HepG2 (cell line): ENCODE data around the gene TM4SF5. TPM values are rescaled to one million over a fixed set of nuclear protein-coding genes. Genes with fewer than 3 reads are reported as not detected.

Source experiments
- ATAC-seq: fragments of 200-7000 bp; cut with Tn5 transposase; 3 replicates; pipeline ENCODE4 v1.9.1; 2020; ENCODE audit warnings: mild to moderate bottlenecking, moderate library complexity
- BruUV-seq: library from RNA; stranded (reverse); fragments of 400-500 nt; replicated peaks from 2 replicates; lab custom pipeline; 2021; lab: Mats Ljungman, UMichigan
- CTCF ChIA-PET: fragments of 300-600 bp; formaldehyde crosslinking; extraction: SDS; loops from one replicate; lab custom pipeline; 2021; ENCODE audit warnings: low total read pairs, inconsistent platforms, low intra/inter-chr PET ratio; lab: Yijun Ruan, JAX
- POLR2A ChIA-PET: fragments of 350-600 bp; sonication (Branson Sonifier 250); formaldehyde crosslinking; loops from one replicate; lab custom pipeline; 2020; ENCODE audit warnings: antibody characterized with exemption, inconsistent platforms; lab: Yijun Ruan, JAX
- DNase-seq: peaks from one replicate; pipeline ENCODE4 v3.0.0-alpha.2; 2015; ENCODE audit warnings: low spot score
- FAIRE-seq: peaks from 3 replicates; lab custom pipeline; 2011; peaks lifted over from hg19 to GRCh38; lab: Jason Lieb, UNC
- H2AFZ ChIP-seq: one replicate; pipeline ENCODE4 v1.6.1; 2011; ENCODE audit warnings: low read length, inconsistent platforms
- H3K27ac ChIP-seq: fragments of 300-600 bp; 3 replicates; pipeline ENCODE4 v1.8.0; 2011; ENCODE audit warnings: mixed run types, mild to moderate bottlenecking, mixed read lengths, low read length, inconsistent platforms; ENCODE audit not compliant: insufficient read depth; ENCODE audit errors: extremely low read length
- H3K27me3 ChIP-seq, 2 experiments: fragments of 200-600 bp in 1 of 2; 2 replicates in 1 of 2; 3 replicates in 1 of 2; pipeline versions ENCODE4 v1.6.0 to v1.8.0; 2011; ENCODE audit warnings: low read length in 2 of 2, mild to moderate bottlenecking in 2 of 2, moderate library complexity in 2 of 2, inconsistent platforms in 1 of 2; ENCODE audit not compliant: insufficient read depth in 2 of 2, control insufficient read depth in 1 of 2
- H3K36me3 ChIP-seq, 2 experiments: fragments of 200-600 bp in 1 of 2; replicated peaks in 1 of 2; 2 replicates in 1 of 2; 3 replicates in 1 of 2; pipeline versions ENCODE4 v1.5.1 to v1.8.0; 2011; ENCODE audit warnings: low read length in 2 of 2, inconsistent platforms in 1 of 2; ENCODE audit not compliant: insufficient read depth in 2 of 2, control insufficient read depth in 1 of 2
- H3K4me1 ChIP-seq: 2 replicates; pipeline ENCODE4 v1.5.1; 2012; ENCODE audit warnings: low read length, inconsistent platforms; ENCODE audit not compliant: insufficient read depth
- H3K4me2 ChIP-seq: 2 replicates; pipeline ENCODE4 v1.6.0; 2011; ENCODE audit warnings: low read depth, low read length, inconsistent platforms
- H3K4me3 ChIP-seq, 3 experiments: fragments of 200-600 bp in 1 of 3; sonication (generic), shearing (Covaris generic) in 1 of 3; replicated peaks in 1 of 3; 2 replicates each; pipeline ENCODE4 v1.5.1; 2011 to 2016; ENCODE audit warnings: low read length in 3 of 3, inconsistent platforms in 2 of 3, low read depth in 2 of 3, mild to moderate bottlenecking in 2 of 3, control low read depth in 1 of 3, mixed read lengths in 1 of 3; ENCODE audit not compliant: insufficient read depth in 1 of 3
- H3K79me2 ChIP-seq: one replicate; pipeline ENCODE4 v1.6.1; 2011; ENCODE audit warnings: low read length, inconsistent platforms; ENCODE audit not compliant: insufficient read depth
- H3K9ac ChIP-seq: 2 replicates; pipeline ENCODE4 v1.6.0; 2011; ENCODE audit warnings: mild to moderate bottlenecking, low read depth, low read length, inconsistent platforms; ENCODE audit not compliant: insufficient read depth
- H3K9me3 ChIP-seq: 2 replicates; pipeline ENCODE4 v1.5.1; 2012; ENCODE audit warnings: mild to moderate bottlenecking, low read length
- H4K20me1 ChIP-seq: 2 replicates; pipeline ENCODE4 v1.6.0; 2011; ENCODE audit warnings: inconsistent platforms, mild to moderate bottlenecking, low read length, moderate library complexity; ENCODE audit not compliant: insufficient read depth
- JUND ChIP-seq: sonication (generic); formaldehyde crosslinking; IDR thresholded peaks from 2 replicates; pipeline ENCODE4 v1.8.0; 2022; ENCODE audit warnings: mild to moderate bottlenecking, missing genetic modification reagents
- NR2F6 ChIP-seq, 2 experiments: IDR thresholded peaks; 2 replicates each; pipeline ENCODE4 v1.6.1; 2016; ENCODE audit warnings: antibody characterized with exemption in 1 of 2, mild to moderate bottlenecking in 1 of 2
- POLR2A ChIP-seq, 2 experiments: IDR thresholded peaks; 2 replicates each; pipeline ENCODE4 v1.6.1; 2011; ENCODE audit warnings: low read depth in 2 of 2, low read length in 2 of 2, mild to moderate bottlenecking in 1 of 2, moderate library complexity in 1 of 2; ENCODE audit not compliant: insufficient read depth in 1 of 2
- PRDM4 ChIP-seq: sonication (generic); formaldehyde crosslinking; IDR thresholded peaks from 2 replicates; pipeline ENCODE4 v1.9.0; 2021; ENCODE audit warnings: missing genetic modification reagents, borderline replicate concordance
- RERE ChIP-seq: IDR thresholded peaks from 2 replicates; pipeline ENCODE4 v1.6.1; 2016; ENCODE audit warnings: low read depth, missing genetic modification reagents, missing compliant biosample characterization
- TOE1 ChIP-seq: sonication (generic); formaldehyde crosslinking; IDR thresholded peaks from 2 replicates; pipeline ENCODE4 v1.4.0; 2020; ENCODE audit warnings: mild to moderate bottlenecking, missing genetic modification reagents
- ZFP36 ChIP-seq: fragments of 150-350 bp; IDR thresholded peaks from 2 replicates; pipeline ENCODE4 v1.6.1; 2018; ENCODE audit warnings: borderline replicate concordance, low read length, low read depth; ENCODE audit not compliant: partially characterized antibody
- ZFP37 ChIP-seq: sonication (generic); formaldehyde crosslinking; IDR thresholded peaks from 2 replicates; pipeline ENCODE4 v1.4.0; 2020; ENCODE audit warnings: missing genetic modification reagents, borderline replicate concordance
- ZNF570 ChIP-seq: sonication (generic); formaldehyde crosslinking; IDR thresholded peaks from 2 replicates; pipeline ENCODE4 v1.4.0; 2020; ENCODE audit warnings: mild to moderate bottlenecking, missing genetic modification reagents, borderline replicate concordance
- ZNF75D ChIP-seq: sonication (generic); formaldehyde crosslinking; IDR thresholded peaks from 2 replicates; pipeline ENCODE4 v1.8.1; 2023; ENCODE audit warnings: missing genetic modification reagents, mild to moderate bottlenecking, borderline replicate concordance
- WGBS: methylation state at CpG from one replicate; pipeline ENCODE4 v1.1.6; 2017; ENCODE audit warnings: low lambda C conversion rate; 5-methylcytosine and 5-hydroxymethylcytosine counted together
- in situ Hi-C: cut with HindIII; loops from 2 replicates; pipeline ENCODE4 v1.10.0; 2017; ENCODE audit warnings: low pct_unique_long_range_greater_than_20kb; ENCODE audit not compliant: extremely low pct_ligation_motif_present
- intact Hi-C: fragments of 100-400 bp; cut with micrococcal nuclease; formaldehyde crosslinking; loops from one replicate; pipeline ENCODE4 v1.10.0; 2022; ENCODE audit not compliant: unreplicated experiment
- polyA plus RNA-seq, 8 experiments: library from polyadenylated mRNA; depleted of rRNA in 3 of 8; stranded (reverse) in 7 of 8; unstranded in 1 of 8; fragments of >200 nt; fragmentation: Illumina TruSeq in 4 of 8; extraction: Trizol in 4 of 8; gene quantifications; 2 replicates each; pipeline versions ENCODE4 v1.2.1 to v1.2.3, GENCODE V29; 2011 to 2016; ENCODE audit warnings: low read depth in 4 of 8, missing spikeins in 1 of 8, mixed read lengths in 1 of 8; ENCODE audit not compliant: insufficient read depth in 1 of 8
- total RNA-seq, 5 experiments: library from RNA; depleted of rRNA; stranded (reverse); fragments of >200 nt; fragmentation: Illumina TruSeq; extraction: Trizol; gene quantifications; 2 replicates each; pipeline ENCODE4 v1.2.3, GENCODE V29; 2016; ENCODE audit warnings: low read depth in 1 of 5
- TF ChIP-seq, protein P1 (sequence below): sonication (generic); formaldehyde crosslinking; IDR thresholded peaks from 2 replicates; pipeline ENCODE4 v1.5.1; 2020; ENCODE audit warnings: missing genetic modification reagents, mild to moderate bottlenecking, borderline replicate concordance

TM4SF5 gene
- total and polyA plus RNA-seq, 2 of the 13 experiments (the other 11 are each of a cell fraction or from before 2014, with no cell fraction given): 30.1 to 126 TPM

- FAIRE-seq (peak; percentile 71), ATAC-seq (peak; percentile 80), DNase-seq (peak; percentile 82)
- intact Hi-C loops (loop anchor here (1.0 to 2.0 kb wide), 3 partner anchors 30 to 79 kb away; partner anchors contain the start of genes ARRB2 and MED11), in situ Hi-C loops (loop anchor here (10.0 kb wide), 1 partner anchor 54 kb away; the partner anchor contains the start of genes CXCL16, MED11 and ZMYND15)
- Histone ChIP-seq H3K4me3 (peak within 1 kb of the TSS; percentile 89 to 94 (median 91)), H3K79me2 (peaks cover 15% of the 10 kb centered on the region), H2AFZ (no peak within 1 kb of the TSS), H4K20me1 (no peaks in the 10 kb centered on the region), H3K9ac (peak within 1 kb of the TSS; percentile 97), H3K27me3 (no peaks in the 10 kb centered on the region; a peak in 1 of 5 replicates), H3K36me3 (peaks cover 0 to 1% of the 10 kb centered on the region in 2 experiments; a peak in 3 of 5 replicates), H3K27ac (peak within 1 kb of the TSS; percentile 96), H3K4me1 (peaks cover 28% of the 10 kb centered on the region), H3K4me2 (peak within 1 kb of the TSS; percentile 96), H3K9me3 (no peaks in the 10 kb centered on the region)
- ChIA-PET POLR2A (interaction anchor here (0.8 to 6.4 kb wide), 30 partner anchors 10 to 151 kb away, joined by 3 to 317 read pairs (median 8); partner anchors contain the start of genes ARRB2, CXCL16, MED11 and MINK1), CTCF (interaction anchor here (1.5 to 4.1 kb wide), 5 partner anchors 10 to 100 kb away, joined by 4 to 51 read pairs (median 10); partner anchors contain the start of genes ARRB2 and MED11)
- WGBS: 1% methylated on average over 29 of the region's 62 CpGs
- BruUV-seq: TSS peak; percentile 91
- TF ChIP-seq JUND (CRISPR knock-in tag) (no peak), PRDM4 (no peak), NR2F6 (IDR thresholded peaks at IDR 0.05) (peak; percentile 85), NR2F6 (CRISPR knock-in tag; IDR thresholded peaks at IDR 0.05) (peak; percentile 82), RERE (CRISPR knock-in tag) (peak; percentile 44; the same call in 1 of the 2 replicates), ZNF75D (CRISPR knock-in tag) (no peak; the same call in 1 of the 2 replicates), ZNF570 (CRISPR knock-in tag) (no peak), POLR2A (IDR thresholded peaks at IDR 0.05; ENCODE audit: insufficient read depth in 1 of 2, low read depth in 2 of 2, low read length in 2 of 2) (peak; percentile 81 to 98), TOE1 (CRISPR knock-in tag) (no peak; the same call in 1 of the 2 replicates), ZFP36 (no peak), ZFP37 (CRISPR knock-in tag) (no peak)
- TF ChIP-seq, protein P1, sequence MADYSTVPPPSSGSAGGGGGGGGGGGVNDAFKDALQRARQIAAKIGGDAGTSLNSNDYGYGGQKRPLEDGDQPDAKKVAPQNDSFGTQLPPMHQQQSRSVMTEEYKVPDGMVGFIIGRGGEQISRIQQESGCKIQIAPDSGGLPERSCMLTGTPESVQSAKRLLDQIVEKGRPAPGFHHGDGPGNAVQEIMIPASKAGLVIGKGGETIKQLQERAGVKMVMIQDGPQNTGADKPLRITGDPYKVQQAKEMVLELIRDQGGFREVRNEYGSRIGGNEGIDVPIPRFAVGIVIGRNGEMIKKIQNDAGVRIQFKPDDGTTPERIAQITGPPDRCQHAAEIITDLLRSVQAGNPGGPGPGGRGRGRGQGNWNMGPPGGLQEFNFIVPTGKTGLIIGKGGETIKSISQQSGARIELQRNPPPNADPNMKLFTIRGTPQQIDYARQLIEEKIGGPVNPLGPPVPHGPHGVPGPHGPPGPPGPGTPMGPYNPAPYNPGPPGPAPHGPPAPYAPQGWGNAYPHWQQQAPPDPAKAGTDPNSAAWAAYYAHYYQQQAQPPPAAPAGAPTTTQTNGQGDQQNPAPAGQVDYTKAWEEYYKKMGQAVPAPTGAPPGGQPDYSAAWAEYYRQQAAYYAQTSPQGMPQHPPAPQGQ: 0 out of 2 replicates have a peak, but pooled peaks have one; percentile 26
Measured at GRCh38 chr17:4788807-4789700, 17.4 kb downstream of the TM4SF5 start, which contains the start of gene GLTPD2. Gene GLTPD2 (plus strand): TSS chr17:4788964. CDS start chr17:4789012, 48 bp downstream.
